Stimulated activated CD8-positive, alpha-beta memory T cell treated with anti-CD3 and anti-CD28 coated beads, Interleukin-4, amount 100 ng/mL, for 24 hours (primary cell): ENCODE results near the gene TNFAIP8.

Experiments used
- DNase-seq: peaks from one replicate; pipeline ENCODE4 v3.0.0-alpha.2; 2020; ENCODE audit warnings: low read depth

The TNFAIP8 gene

DNA sequence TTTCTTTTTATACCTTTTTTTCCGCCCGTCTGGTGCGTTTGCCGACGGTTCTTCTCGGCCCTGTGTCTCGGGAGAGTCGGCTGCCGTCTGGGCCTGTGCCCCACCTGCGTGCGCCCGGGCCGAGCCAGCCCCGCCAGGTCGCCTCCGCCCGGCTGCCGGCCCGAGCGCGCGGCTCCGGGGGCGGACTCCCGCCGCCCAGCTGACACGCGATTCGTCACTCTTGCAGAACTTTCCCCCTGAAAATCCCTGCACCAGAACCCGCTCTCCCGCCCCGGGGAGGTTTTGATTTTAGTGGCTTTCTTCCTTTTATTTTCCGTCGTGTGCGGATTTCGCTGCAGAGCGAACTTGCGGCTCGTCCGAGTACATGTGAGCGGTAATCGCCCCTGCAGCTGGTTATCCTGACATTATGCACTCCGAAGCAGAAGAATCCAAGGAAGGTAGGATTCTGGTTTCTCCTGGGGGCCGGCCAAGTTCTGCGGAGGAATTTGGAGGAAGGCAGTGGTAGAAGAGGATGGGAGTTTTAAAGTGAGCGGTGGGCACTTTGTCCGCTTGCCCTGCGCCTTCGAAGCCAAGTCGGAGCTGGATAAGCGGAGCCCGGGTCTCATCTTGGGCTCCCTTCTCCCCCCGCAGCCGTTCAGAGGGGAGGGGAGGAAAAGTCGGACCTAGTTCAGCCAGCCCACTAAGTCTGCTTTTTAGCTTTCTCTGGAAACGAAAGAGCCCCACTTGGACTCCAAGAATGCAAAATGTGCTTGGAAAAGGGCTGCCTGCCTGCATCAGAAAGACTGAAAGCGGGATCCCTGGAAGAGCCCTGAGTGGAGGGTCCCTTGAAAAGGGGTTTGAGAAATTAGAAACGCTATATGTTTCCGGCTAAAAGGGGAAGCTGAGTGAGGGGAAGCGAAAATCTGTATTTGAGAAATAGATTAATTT, at the start of gene TNFAIP8:
TSS of gene TNFAIP8 (plus strand) at position 335 of the 927 bp plus-strand sequence. CDS start at position 407, 72 bp downstream.
- peak; percentile 74 for DNase-seq

DNA sequence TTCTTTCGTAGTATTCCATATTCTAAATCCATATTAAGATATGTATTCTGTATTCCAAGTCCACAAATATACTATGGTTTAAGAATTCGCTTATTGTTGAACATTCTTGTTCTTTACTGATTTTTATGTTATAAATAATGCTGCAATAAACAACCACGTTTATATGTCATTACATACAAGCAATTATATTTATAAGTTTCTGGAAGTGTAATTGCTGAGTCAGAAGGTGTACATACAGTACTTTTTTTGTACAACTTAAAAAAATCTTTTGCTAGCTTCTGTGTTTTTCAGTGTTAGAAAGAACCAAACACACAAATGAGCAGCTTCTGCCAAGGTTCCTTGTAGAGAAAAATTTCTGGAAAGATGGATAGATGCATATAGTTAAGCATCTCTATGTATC, 48.6 kb upstream of the TNFAIP8 start:
- DNase-seq, result no peak

DNA sequence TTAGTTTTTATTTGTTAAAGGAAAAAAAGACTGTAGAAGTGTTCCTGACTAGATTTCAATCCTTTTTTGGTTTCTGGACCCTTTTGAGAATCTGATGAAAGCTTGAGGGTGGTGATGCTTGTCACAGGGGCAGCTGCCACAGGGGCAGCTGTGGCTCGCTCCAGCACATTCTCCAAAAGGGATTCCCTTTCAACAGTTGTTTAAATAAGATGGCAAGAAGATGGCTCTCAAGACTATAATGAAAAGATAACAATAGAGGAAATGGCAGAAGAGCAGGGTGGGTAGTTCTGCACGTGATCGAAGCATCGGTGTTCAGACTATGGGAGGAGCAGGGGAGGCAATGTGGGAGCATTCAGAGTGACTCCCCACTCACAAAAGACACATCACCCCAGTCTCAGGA, 46.5 kb upstream of the TNFAIP8 start:
- DNase-seq, result no peak

DNA sequence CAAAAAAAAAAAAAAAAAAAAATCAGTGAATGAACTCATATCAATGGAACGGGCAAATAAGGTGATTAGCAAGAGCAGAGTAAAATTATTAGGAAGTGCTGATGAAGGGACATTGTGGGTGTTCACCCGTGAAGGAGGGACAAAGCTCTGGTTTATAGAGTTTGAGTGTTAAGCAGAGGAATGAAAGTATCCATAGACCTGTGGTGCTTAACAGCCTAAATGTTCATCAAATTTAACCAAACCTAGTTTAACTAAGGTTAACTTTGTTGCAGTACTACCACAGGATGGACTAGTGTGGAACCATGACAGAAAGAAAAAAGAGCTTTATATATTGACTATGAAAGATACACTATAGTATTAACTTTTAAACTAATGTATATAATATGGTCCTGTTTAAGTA, 44.1 kb upstream of the TNFAIP8 start:
- DNase-seq, result no peak

DNA sequence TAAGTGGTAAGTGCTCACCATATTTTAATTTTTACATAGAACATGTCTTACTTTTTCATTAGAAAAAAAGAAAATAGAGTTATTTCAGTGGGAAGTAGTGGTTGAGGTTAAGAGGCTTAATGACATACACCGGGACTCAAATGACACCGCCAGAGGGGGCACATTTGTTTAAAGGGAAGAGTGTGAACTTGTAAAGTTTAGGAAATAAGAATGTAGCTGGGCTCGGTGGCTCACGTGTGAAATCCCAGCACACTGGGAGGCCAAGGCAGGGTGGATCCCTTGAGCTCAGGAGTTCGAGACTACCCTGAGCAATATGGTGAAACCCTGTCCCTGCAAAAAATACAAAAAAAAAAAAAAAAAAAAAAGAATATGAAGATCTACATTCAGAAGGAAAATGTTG, 43.4 kb upstream of the TNFAIP8 start:
- DNase-seq, result no peak

DNA sequence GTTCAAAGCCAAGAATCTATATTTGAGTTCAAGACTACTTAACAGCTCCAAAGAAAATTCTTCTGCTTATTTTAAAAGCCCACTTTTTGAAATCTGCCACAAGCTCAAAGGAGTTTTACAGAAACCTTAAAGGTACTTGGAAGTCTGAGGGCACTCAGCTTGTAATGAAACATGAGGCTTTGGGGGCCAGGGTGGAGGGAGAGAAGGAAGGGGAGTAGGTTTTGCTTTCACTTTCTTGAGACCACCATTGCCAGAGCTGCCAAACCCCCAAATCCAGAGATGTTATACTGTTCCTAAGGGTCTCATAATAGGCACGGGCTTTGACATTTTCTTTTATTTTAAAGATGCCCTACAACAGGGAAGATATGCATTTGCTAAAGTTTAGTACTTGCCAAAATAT, 42.6 kb upstream of the TNFAIP8 start:
- DNase-seq, result no peak

DNA sequence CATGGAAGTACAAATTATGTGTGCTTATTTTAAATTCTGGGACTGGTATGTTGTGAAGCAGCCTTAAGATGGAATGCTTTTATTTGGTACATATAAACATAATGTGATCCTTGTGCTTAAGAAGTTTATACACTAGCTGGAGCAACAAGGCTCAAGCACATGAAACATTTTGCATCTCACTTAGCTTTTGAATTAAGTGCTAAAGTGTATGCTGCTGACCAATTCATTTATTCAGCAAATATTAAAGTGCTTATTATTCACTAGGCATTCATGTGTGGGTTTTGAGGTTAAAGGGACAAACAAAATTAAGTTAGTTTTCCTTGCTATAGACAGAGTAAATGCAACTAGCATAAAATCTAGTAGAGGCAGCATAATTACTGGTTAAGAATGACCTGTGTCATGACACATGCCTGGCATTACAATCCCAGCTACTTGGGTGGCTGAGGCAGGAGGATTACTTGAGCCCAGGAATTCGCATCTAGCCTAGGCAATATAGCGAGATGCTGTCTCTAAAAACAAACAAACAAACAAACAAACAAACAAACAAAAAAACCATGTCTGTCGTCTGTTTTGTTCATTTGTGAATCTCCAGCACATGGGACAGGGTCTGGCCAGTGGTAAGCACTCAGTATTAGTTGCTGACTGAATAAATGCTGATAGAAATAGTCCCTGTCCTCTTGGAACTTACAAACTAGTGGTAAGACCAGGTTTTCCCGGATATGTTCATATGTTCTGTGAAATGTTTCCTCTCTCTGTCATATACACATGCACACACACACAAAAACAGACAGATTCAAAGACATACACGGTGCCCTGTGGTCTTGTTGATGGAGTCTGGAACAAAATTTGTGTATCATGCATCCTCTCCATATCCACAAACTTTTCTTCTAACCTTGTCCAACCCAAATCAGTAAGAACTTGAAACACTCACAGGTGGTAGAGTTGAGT, 41.9 kb upstream of the TNFAIP8 start:
- DNase-seq, result no peak

DNA sequence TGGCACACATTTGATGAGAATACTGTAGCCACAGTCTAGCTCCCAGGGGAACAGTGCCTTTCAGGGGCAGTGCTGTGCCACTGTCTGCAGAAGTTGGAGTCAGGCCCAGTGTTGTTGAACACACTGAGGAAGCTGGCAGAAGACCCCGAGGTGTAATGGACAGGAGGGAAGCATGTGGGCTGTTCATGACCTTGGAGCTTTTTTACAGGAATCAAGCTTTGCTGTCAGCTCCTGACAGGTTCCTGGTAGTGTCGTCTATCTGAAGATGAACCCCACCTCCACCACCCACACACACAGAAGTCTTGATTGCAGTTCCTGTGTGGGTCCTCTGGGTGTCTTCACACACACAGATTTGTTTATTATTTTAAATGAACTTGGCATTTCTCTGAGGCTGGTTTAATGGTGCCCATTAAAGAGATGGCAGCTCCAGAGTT, 40.3 kb upstream of the TNFAIP8 start:
- DNase-seq, result no peak

DNA sequence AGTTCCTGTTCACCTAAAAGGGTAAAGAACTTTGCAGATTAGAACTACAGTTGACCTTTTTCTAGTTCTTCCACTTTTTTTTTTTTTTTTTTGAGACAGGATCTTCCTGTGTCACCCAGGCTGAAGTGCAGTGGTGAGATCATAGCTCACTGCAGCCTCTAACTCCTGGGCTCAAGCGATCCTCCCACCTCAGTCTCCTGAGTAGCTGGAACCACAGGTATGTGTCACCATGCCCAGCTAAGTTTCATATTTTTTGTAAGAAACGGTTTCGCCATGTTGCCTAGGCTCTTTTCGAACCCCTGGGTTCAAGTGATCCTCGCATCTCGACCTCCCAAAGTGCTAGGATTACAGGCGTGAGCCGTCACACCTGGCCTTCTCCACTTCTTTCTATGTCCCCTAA, 39.7 kb upstream of the TNFAIP8 start:
- no peak for DNase-seq

DNA sequence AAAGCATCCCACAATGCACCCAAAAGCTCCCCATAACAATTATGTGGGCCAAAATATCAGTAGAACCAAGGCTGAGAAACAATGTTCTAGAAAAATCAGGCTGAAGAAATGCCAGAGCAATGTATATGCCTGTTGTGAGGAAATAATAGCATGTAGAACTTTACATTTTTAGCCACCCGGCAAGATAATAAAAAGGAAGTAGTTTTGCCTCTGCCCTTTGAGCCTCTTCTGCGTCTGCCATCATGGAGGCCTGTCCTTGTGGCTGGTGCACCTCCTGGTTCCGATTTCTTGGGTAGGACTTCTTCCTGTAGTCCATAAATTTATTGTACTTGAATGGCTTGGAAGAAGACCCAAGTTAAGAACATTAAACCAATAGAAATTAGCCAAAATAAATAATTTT, 38.9 kb upstream of the TNFAIP8 start:
- no peak for DNase-seq

DNA sequence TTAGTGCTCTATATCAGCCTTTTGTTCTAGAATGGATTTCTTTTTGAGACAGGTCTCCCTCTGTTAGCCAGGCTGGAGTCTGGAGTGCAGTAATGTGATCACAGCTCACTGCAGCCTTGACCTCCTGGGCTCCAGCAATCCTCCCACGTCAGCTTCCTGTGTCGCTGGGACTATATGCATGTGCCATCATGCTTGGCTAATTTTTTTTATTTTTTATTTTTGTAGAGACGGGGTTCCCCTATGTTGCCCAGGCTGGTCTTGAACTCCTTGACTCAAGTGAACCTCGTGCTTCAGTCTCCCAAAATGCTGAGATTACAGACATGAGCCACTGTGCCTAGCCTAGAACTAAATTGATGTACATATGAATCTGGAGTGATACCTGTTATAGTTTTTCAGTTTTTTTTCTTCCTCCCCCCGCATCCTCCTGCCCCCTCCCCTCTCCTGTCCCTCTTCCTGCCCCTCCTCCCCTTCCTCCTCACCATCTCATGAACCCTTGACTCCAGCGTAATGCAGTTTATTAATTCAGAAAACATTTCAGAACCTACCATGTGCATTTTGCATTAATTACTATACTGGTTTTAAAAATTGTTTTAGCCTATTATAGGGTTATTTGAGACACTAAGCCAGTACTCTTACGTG, 37.4 kb upstream of the TNFAIP8 start:
- no peak for DNase-seq

DNA sequence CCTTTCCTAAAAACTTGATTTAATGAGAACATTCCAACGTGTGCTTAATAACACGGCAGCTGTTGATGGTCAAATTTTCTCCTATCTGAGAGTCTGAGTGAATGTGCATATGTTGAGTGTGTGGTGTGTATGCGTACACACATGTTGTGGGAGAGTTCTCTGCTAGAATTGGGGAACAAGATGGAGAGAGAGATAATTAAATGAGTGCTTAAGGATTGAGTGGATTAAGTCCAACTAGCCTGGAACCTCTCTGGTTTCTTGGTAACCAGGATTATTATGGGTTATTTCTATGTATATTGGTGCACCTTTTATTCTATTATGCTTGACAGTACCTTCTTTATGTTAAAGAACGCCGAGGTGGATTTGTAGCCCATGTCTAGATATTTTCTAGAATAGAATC, 36.4 kb upstream of the TNFAIP8 start:
- DNase-seq, result no peak

DNA sequence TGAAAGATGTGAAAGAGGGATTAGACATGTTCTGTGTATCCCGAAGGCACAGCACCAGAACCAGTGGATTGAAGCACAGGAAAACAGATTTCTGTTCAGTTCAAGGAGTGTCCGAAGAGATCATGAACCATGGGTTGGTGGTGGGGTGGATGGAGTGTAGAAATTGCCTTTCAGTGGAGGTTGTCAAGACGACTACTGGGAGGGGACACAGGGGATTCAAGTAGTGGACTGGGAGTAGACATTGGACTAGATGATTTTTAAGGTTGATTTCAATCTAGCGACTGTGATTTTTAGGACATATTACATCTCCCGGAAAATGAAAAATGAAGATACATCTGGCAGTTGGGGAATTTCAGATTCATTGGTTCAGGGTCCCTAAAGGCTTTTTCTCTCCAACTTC, 35.9 kb upstream of the TNFAIP8 start:
- no peak for DNase-seq

DNA sequence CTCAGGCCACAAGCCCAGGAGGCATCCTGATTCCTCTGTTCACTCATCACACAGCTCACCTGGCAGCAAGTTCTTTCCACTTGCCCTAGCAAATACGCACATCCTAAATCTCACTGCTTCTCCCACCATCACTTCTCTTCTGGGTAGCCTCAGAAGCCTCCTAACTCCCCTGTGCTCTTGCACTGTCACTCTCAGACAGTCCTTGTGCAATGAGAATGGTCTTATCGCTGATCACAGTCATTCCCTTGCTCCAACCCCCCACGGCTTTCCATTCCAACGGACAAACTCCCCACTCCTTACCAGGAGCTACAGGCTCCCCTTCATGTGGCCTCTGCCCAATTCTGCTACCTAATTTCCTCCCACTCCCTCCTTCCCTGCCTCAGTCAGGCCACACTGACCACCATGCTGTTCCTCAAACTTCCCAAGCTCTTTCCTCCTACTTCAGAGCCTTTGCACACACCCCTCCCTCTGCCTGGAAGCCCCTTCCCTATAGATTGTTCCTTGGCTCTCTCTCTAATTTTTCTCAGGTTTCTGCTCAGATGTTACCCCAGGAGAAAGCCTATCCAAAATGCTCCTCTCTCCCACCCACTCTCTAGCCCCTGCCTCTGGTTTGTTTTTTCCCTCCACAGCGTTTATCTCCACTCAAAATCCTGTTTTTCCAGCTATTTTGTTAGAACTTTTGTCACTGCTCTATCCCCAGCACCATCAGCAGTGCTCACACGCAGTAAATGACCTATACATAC, 34.1 kb upstream of the TNFAIP8 start:
- no peak for DNase-seq

DNA sequence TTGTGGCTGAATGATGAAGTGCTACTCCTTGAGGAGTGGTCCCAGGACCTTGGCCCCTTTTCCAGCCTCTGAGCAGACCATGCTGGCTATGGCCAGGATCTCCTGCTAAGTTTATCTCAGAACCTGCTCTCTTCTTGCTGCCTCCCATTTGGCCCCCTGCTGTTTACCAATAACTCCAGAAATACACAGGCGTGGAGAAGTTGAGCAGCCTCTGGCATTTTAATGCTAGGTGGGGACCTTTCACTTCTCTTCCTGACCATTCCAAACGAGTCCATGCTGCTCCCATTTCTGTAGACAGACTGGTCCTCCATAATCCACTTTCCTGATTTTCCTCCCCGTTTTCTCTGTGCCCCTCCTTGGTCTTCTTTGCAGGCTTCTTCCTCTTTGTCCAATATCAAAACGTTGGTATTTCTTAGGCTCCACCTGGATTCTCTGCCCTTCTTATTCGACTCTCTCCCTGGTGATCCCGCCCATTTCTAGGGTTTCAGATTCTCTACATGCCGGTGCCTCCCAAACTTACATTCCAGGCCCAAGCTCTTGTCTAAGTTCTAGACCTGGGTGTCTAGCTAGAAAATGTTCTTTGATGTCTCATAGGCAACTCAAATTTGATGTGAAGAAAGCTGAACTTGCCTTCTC, 33.4 kb upstream of the TNFAIP8 start:
- DNase-seq, result no peak

DNA sequence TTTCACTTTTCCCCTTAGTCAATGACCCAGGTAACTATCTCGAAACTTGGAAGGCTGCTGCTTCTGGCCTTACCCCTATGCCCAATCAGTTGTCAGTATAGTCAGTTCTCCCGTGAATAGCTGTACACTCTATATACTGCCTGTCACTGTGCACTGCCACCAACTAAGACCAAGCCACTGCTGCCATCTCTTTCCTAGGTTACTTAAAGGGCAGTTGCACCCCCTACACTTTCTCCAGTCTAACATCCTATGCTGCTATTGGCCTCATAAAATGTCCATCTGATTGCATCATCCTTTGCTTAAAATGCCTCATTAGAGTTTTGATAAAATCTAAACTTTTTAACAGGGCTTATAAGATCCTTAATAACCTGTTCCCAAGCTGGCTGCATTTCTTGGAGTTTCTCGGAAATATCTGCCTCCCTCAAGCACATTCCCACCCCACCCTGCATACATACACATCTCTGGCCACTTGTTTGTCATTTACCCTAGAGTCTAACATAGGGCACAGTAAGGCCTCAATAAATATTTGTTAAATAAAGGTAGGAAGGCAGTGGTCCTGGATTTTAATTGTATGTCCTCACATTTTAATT, 32.8 kb upstream of the TNFAIP8 start:
- DNase-seq, result no peak

DNA sequence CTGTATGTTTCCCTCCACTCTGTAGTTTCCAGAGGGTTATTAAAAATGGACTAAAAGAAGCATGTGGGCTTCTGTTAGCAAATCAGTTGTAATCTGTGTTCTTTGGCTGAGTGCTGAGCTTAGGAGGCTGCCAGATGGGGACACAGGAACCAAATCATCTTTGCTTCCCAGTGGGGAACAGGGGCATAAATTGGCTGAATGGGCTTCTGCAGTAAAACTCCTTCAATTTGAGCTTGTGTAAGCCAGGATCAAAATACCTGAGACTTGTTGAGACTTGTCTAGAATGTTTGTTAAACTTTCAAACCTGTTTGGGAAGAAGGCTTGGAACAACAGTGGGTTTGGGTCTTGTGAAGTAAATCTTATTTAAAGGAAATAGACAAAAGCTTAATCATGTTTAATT, 32.2 kb upstream of the TNFAIP8 start:
- no peak for DNase-seq

DNA sequence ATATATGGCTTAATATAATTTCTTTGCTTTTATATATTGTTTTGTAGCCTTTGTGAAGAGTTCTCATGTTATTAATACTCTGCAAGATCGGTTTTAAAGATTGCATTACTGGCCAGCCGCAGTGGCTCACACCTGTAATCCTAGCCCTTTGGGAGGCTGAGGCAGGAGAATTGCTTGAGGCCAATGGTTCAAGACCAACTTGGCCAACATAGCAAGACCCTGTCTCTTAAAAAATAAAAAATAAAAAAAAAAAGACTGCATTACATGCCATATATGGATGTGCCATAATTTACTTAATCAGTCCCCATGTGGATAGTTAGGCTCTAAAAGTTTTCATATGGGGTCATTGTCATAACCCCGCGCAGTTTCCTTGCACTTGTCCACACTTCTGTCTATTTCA, 31.0 kb upstream of the TNFAIP8 start:
- DNase-seq, result no peak

DNA sequence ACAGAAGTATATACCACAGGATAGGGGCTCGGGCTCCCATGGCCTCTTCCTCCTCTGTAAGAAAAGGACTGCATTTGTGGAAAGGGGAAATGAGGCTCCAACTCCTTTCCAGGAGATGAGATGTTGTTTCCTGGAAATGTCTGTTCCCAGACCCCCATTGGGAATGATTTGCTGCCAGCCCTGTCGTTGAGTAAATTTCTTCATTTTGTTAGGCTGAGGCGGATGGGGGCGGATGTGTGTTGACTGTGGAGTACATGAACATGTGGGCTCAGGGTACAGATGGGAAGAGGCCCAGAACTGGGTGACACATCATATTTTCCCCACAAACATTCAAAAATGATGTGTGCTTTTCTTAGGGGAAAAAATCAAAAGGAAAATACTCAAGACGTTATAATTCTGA, 28.8 kb upstream of the TNFAIP8 start:
- DNase-seq, result no peak

DNA sequence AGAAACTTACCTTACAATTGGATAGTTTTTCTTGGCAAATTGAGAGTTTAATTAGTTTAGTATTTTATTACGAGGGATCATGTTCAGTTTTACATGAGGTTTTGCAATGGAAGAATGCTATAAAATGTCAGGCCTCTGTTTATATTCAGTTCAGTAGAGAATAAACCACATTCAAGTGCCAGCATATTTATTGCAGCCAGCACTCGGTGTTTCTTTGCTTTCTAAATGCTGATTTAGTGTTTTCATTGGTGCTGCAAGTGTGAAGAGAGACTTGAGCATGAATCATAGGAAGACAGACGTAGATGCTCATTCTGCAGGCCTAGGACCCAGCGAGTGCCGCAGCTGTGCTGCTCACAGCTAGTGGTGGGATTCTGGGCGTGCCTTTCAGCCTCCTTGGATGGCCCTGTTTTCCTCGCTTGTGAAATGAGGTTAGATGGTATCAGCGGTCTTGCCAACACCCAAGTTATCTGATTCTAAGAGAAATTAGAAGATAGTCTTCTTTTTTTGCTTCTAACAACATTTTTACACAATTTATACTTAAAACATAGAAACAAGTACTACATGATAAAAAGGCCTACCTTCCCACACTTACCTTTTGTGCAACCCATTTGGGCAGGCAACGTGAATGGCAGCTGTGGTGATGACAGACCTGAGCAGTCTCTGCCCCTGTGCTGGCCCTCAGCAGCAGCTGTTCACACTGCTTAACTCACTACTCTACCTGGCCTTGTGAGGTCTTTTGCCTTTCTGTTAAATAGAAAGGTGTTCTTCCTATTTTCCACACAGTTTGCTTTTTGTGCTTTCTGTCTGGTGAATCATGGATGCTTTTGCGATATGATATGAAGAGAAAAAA, 26.8 kb upstream of the TNFAIP8 start:
- peak; percentile 40 for DNase-seq
